Muscle of back (tissue), 13 donors: ENCODE results near the gene TPT1. TPM values are rescaled to one million over a fixed set of nuclear protein-coding genes. Genes with fewer than 3 reads are reported as not detected.
"Not testable (repeated sequence)": the region's sequence is repeated elsewhere in the genome, so short reads cannot be mapped to it uniquely, and the experiment has no call there.

Experiments
- DNase-seq, 3 donors: peaks; one replicate each; pipeline versions ENCODE4 v3.0.0 to v3.0.0-alpha.2; 2013
- long read RNA-seq, 9 donors: transcript quantifications; one replicate each; lab custom pipeline, GENCODE V29; 2026
- polyA plus RNA-seq, 10 donors: library from polyadenylated mRNA; unstranded; fragments of 120-200 nt; gene quantifications; one replicate each; pipeline ENCODE4 v1.2.1, GENCODE V29; 2013; ENCODE audit not compliant: insufficient read length in 10 of 10

The TPT1 gene
- 1,000 to 10,000 TPM; 8,104 to 9,462 (median 8,579) TPM for polyA plus RNA-seq
- long read RNA-seq, donor 1, full-length matches to known transcripts, result 3,401 of 4,080 reads
- long read RNA-seq, donor 1, partial matches to known transcripts, result 561 of 4,080 reads
- long read RNA-seq, donor 1, other reads (novel, unspliced or antisense), result 118 of 4,080 reads
- long read RNA-seq, donor 2, full-length matches to known transcripts, result 3,058 of 3,559 reads
- long read RNA-seq, donor 2, partial matches to known transcripts, result 394 of 3,559 reads
- long read RNA-seq, donor 2, other reads (novel, unspliced or antisense), result 107 of 3,559 reads
- long read RNA-seq, donor 3, full-length matches to known transcripts, result 5 of 5 reads
- long read RNA-seq, donor 3, partial matches to known transcripts, result 0 of 5 reads
- long read RNA-seq, donor 3, other reads (novel, unspliced or antisense), result 0 of 5 reads
- long read RNA-seq, donor 4, full-length matches to known transcripts, result 1,856 of 2,259 reads
- long read RNA-seq, donor 4, partial matches to known transcripts, result 361 of 2,259 reads
- long read RNA-seq, donor 4, other reads (novel, unspliced or antisense), result 42 of 2,259 reads
- long read RNA-seq, donor 5, full-length matches to known transcripts, result 4,455 of 5,216 reads
- long read RNA-seq, donor 5, partial matches to known transcripts, result 592 of 5,216 reads
- long read RNA-seq, donor 5, other reads (novel, unspliced or antisense), result 169 of 5,216 reads
- long read RNA-seq, donor 6, full-length matches to known transcripts, result 3,761 of 4,492 reads
- long read RNA-seq, donor 6, partial matches to known transcripts, result 609 of 4,492 reads
- long read RNA-seq, donor 6, other reads (novel, unspliced or antisense), result 122 of 4,492 reads
- long read RNA-seq, donor 7, full-length matches to known transcripts, result 1,394 of 1,705 reads
- long read RNA-seq, donor 7, partial matches to known transcripts, result 286 of 1,705 reads
- long read RNA-seq, donor 7, other reads (novel, unspliced or antisense), result 25 of 1,705 reads
- long read RNA-seq, donor 8, full-length matches to known transcripts, result 2,362 of 2,882 reads
- long read RNA-seq, donor 8, partial matches to known transcripts, result 431 of 2,882 reads
- long read RNA-seq, donor 8, other reads (novel, unspliced or antisense), result 89 of 2,882 reads
- long read RNA-seq, donor 9, full-length matches to known transcripts, result 489 of 567 reads
- long read RNA-seq, donor 9, partial matches to known transcripts, result 78 of 567 reads
- long read RNA-seq, donor 9, other reads (novel, unspliced or antisense), result 0 of 567 reads

DNA sequence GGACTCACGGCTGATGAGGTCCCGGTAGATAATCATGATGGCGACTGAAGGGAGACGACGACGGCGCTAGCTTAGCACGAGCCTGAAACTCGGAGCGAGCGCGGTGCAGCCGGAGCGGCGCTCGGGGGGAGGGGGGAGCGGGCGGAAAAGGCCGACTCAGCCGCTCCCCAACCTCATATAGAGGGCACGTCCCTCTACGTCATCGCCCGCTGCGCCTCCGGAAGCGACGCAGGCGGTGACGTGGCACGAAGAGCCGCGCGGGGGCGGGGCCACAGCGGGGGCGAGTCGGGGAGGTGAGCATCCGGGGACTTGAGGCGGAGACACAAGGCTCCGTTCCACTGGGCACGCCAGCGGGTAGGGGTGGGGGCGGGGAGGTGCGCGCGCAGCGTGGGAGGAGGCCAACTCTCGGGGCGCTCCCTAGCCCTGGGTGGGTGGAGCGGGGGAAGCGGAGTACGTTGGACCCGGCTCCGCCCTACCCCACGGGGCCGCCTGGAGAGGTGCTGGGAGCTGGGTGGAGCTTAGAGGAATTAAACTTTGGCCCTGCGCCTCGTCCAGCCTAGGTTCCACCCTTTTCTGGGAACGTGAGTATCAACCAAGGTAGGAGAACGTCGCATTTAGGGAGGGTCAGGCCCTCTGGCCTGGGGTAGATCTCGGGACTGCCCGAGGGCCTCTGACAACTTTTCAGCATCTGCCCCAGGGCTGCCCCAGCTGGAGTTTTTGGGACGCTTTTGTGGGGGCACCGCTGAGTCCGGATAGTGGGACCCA lies at the start of gene TPT1:
TSS of gene TPT1 (minus strand) at position 150 of the 765 bp plus-strand sequence. CDS start at position 36, 114 bp downstream.
- peak; percentile 99 for DNase-seq

DNA sequence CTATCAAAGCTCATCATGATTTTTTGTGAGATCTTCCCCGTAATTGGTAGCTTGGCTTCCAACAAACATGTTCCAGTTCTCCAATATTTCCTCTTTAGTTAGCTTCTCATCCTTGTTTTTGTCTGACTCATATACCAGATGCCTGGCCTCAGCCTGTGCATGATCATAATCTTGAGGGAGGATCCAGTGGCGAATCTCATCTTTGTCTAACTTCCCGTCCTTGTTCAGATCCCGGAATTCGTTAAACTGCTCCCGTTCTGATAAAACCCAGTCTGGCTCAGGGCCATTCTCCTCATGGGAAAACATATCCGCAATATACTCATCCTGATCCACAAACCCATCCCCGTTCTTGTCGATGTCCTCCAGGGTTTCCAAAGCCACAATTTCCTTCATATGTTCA lies 49.4 kb upstream of the TPT1 start:
- DNase-seq, result not testable (repeated sequence)

DNA sequence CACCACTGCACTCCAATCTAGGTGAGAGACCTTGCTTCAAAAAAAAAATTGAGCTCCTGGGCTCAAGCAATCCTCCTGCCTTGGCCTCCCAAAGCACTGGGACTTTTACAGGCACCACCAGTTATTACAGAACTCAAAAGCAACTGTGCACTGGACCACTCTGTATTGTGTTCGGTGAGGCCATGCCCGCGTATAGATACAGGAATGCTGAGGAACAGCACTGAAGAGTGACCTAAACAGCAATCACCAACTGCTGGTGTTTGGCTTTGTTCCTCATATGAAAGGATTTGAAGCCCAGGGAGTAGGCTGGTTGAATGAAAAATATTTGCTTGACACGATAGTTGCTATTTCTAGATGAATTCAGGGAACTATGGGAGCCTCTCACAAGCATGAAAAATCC lies 47.7 kb upstream of the TPT1 start:
- no peak for DNase-seq

DNA sequence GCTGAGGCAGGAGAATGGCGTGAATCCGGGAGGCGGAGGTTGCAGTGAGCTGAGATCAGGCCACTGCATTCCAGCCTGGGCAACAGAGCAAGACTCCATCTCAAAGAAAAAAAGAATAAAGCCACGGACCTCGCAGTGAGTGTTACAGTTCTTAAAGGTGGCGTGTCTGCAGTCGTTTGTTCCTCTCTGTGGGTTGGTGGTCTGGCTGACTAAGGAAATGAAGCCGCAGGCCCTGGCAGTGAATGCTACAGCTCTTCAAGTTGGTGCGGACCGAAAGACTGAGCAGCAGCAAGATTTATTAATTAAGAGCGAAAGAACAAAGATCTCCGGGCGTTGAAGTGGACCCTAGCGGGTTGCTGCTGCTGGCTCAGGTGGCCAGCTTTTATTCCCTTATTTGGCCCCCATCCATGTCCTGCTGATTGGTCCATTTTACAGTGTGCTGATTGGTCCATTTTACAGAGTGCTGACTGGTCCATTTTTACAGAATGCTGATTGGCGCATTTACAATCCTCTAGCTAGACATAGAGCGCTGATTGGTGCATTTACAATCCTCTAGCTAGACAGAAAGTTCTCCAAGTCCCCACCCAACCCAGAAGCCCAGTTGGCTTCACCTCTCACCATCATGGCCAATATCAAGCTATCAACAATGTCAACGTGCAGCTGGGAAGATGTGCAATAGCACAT lies 46.1 kb upstream of the TPT1 start:
- not testable (repeated sequence) for DNase-seq

DNA sequence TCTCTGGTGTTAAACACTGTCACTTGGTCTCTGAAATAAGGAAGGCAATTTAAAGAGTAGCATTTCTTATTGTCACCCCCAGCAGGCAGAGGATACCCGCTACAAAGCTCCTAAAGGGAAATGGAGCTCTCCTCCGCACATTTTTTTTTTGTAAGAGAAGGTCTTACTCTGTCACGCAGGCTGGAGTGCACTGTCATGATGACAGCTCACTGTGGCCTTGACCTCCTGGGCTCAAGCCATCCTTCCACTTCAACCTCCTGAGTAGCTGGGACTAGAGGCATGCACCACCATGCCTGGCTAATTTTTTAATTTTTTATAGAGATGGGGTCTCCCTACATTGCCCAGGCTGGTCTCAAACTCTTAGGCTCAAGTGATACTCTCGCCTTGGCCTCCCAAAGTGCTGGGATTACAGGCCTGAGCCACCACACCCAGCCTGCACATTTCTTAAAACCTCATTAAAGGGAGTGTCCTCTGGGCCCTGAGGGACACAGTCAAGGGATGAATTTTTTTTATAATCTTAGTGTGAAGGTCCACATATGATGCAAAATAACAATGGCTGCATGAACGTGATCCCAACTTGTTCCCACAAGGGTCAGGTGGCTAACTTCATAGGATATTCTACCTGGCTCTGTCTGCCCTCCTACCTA lies 45.0 kb upstream of the TPT1 start:
- DNase-seq, result no peak

DNA sequence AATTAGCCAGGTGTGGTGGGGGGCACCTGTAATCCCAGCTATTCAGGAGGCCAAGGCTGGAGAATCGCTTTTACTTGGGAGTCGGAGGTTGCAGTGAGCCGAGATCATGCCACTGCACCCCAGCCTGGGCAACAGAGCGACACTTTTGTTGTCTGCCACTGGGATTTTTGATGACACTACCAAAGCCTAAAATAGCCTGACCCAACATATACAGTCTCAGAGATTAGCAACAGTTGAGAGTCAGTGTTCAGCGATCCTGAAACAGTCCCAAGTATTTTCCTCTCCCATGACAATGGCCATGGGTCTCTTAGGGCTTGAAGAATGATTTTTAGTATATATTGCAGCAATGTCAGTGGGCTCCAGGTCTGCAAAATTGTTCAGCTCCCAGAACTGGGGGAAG lies 44.3 kb upstream of the TPT1 start:
- no peak for DNase-seq

DNA sequence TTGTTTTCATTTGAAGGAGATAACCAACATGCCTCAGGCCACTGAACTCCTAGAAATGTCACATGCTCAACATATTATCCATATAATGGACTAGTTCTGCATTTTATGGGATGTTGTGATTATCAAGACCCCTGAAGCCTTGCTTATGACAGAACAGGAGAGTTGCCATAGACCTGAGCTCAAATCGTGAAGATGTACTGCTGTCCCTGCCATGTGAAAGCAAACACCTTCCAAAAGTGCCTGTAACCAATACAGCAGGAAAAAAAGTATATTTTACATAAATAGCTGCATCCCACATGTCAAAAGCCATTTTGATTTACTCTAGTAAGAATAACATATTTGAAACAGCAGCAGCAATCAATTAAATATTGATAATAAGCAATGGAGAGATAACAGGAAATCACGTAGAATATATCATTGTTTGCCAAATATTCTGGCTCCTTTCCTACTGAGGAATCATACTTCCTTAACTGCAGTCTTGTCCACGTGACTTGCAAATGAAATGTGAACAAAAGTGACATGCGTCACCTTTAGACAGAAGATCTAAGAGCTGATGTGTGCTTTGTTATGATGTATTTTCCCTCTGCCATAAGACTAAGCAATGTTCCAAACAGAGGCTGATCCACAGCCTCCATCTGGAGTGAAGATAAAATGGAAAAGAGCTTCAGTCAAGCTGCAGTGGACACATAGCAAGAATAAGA lies 43.6 kb upstream of the TPT1 start:
- no peak for DNase-seq

DNA sequence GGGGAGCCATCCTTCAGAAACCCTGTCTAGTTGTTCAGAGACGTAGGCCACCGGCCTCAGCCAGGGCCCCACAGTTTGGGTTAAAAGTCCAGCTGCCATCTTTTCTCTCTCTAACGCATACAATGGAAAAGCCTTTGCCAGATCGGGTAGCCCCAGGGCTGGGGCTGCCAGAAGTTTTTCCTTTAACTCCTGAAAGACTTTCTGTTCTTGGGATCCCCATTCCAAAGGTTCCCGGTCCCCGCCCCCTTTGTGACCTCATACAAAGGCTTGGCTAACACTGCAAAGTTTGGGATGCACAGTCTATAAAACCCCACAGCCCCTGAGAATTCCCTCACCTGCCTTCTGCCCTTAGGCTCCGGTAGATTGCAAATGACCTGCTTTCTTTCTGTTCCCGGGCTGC lies 41.8 kb upstream of the TPT1 start:
- not testable (repeated sequence) for DNase-seq

DNA sequence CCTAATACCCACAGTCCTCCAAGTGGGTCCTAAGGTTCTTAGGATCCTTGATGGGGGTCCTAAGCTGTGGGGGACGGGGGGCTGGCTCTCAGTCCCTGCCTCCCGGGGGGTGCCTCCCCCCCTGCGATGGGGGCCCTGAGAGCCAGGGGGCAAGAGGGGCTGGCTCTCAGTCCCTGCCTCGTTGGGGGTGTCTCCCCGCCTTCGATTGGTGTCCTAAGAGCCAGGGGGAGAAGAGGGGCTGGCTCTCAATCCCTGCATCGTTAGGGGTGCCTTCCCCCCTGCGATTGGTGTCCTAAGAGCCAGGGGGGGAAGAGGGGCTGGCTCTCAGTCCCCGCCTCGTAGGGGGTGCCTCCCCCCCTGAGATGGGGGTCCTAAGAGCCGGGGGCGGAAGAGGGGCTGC lies 40.2 kb upstream of the TPT1 start:
- no peak for DNase-seq

DNA sequence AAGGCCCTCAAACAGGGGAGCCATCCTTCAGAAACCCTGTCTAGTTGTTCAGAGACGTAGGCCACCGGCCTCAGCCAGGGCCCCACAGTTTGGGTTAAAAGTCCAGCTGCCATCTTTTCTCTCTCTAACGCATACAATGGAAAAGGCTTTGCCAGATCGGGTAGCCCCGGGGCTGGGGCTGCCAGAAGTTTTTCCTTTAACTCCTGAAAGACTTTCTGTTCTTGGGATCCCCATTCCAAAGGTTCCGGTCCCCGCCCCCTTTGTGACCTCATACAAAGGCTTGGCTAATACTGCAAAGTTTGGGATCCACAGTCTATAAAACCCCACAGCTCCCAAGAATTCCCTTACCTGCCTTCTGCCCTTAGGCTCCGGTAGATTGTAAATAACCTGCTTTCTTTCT lies 39.7 kb upstream of the TPT1 start:
- DNase-seq, result not testable (repeated sequence)

DNA sequence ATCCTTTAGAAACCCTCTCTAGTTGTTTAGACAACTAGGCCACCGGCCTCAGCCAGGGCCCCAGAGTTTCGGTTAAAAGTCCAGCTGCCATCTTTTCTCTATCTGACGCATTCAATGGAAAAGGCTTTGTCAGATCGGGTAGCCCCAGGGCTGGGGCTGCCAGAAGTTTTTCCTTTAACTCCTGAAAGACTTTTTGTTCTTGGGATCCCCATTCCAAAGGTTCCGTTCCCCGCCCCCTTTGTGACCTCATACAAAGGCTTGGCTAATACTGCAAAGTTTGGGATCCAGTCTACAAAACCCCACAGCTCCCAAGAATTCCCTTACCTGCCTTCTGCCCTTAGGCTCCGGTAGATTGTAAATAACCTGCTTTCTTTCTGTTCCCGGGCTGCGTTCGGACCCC lies 38.5 kb upstream of the TPT1 start:
- DNase-seq, result not testable (repeated sequence)

DNA sequence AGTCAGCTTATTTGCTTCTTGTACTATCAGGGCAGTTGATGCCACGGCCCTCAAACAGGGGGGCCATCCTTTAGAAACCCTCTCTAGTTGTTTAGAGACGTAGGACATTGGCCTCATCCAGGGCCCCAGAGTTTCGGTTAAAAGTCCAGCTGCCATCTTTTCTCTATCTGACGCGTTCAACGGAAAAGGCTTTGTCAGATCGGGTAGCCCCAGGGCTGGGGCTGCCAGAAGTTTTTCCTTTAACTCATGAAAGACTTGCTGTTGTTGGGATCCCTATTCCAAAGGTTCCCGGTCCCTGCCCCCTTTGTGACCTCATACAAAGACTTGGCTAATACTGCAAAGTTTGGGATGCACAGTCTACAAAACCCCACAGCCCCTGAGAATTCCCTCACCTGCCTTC lies 37.8 kb upstream of the TPT1 start:
- DNase-seq, result not testable (repeated sequence)

DNA sequence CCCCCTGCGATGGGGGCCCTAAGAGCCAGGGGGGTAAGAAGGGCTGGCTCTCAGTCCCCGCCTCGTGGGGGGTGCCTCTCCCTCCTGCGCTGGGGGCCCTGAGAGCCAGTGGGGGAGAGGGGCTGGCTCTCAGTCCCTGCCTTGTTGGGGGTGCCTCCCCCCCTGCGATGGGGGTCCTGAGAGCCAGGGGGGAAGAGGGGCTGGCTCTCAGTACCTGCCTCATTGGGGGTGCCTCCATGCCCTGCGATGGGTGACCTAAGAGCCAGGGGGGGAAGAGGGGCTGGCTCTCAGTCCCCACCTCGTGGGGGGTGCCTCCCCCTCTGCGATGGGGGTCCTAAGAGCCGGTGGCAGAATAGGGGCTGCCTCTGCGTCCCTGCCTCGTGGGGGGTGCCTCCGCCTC lies 36.3 kb upstream of the TPT1 start:
- not testable (repeated sequence) for DNase-seq

DNA sequence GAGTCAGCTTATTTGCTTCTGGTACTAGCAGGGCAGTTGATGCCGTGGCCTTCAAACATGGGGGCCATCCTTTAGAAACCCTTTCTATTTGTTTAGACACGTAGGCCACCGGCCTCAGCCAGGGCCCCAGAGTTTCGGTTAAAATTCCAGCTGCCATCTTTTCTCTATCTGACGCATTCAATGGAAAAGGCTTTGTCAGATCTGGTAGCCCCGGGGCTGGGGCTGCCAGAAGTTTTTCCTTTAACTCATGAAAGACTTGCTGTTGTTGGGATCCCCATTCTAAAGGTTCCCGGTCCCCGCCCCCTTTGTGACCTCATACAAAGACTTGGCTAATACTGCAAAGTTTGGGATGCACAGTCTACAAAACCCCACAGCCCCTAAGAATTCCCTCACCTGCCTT lies 35.7 kb upstream of the TPT1 start:
- not testable (repeated sequence) for DNase-seq

DNA sequence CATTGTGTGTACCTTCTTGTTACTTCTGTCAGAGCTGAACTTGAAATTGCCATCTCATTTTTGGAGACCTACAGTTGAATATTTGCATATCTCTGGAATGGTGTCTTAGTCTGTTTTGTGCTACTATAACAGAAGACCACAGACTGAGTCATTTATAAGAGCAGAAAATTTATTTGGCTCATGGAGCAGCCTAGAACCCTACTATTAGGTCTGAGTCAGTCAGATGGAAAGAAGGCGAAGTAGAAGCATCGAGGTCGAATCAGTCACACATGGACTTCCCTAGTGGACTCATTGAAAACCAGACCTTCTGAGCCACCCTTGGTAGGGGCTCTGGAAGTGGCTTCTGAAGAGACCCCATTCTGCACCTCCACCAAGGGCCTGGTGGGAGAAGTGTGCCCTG lies 33.9 kb upstream of the TPT1 start:
- DNase-seq, result no peak

DNA sequence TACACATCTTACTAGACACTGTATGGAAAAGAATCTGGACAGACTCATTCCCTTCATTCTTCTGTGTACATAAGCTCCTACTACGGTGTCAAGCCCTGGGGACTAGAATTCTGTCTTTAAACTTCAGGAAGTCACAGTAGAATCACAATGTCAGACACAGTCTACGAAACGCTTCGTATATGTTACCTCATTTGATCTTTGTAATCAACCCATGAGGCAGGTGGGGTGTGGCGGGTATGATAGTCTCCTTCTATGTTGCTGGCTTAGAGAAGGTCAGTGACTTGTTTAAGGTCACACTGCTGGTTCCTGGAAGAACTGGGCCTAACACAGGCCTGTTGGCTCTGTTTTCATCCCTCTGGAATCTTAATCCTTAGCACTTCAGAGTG lies 32.2 kb upstream of the TPT1 start:
- no peak for DNase-seq

DNA sequence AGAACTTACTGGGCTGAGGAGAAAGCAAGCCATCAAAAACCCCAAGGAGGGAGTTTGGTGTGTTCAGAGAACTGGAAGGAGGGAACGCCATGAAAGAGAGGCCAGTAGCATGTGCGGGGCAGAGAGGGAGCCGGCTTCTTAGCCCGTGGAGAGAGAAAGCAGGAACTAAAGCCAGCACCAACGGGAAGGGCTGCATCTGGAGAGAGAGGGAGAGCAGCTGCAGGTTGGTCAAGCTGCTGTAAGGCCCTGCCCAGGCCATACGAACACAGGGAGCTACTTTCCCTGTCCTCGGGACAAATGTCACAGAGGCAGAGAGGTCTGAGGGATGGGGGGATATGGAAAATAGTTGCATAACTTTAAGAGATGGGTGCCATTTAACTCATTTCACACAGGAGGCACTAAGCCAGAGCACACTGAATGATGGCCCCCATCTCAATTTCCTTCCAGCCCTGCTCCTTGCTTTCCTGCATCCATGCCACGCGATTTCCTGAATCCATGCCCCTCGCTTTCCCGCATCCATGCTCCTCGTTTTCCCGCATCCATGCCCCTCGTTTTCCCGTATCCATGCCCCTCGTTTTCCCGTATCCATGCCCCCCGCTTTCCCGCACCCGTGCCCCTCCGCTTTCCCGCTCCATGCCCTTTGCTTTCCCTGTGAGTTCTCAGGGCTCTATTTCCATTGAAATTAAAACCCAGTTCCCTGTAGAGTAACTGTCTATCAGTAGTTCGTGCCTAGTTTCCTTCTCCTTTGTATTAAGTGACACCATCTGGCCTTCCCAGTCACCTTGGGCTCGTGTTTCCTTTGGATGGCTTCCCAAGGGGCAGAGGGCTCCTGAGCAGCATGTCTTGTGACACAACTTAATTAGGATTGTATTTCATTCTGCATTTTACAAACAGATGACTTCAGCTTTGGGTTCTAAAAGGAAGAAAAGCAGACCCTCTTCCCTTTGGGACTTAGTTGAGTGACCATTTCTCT lies 31.5 kb upstream of the TPT1 start:
- DNase-seq, result no peak

DNA sequence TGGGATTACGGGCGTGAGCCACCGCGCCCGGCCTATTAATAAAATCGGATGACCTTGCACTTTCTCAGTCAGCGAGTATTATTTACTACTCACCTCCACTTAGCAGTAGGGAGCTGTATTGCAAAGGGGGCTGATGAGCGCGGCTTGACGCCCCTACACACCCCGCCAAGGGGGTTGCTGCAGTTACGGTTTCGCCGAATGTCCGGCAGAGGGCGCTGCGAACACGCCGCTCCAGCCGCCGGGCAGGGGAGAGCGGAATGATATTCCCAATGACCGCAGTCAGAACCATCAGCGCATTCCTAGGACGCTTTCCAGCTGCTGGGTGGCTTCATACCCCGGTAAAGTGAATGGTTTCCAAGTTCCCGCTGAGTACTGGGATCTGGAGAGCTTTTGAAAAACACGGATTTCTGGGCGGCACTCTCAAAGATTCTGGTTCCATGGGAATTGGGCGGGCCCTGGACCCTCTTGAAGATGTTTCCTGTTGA lies 30.0 kb upstream of the TPT1 start:
- DNase-seq, result peak; percentile 71 to 79 (median 73)
